Measurements from ENCODE around the gene STARD5.

DNA sequence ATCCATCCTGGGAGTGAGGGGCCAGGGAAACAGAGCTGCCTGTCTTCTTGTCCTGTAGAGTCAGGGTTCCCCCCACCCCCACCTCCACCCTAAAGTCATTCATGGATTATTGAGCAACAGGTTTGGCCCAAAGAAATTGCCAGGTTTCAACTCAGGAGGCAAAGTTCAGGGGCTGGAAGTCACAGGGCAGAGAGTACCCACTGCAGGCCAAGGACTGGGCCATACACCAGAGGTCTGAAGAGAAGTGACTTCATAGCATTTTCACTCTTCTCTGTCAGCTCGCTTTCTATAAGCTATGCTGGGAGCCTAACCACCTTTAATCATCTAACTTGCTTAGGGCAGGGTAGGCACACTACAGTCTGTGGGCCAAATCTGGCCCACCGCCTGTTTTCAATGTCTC lies 50.1 kb downstream of the STARD5 start:
- TF ChIP-seq, protein P1, sequence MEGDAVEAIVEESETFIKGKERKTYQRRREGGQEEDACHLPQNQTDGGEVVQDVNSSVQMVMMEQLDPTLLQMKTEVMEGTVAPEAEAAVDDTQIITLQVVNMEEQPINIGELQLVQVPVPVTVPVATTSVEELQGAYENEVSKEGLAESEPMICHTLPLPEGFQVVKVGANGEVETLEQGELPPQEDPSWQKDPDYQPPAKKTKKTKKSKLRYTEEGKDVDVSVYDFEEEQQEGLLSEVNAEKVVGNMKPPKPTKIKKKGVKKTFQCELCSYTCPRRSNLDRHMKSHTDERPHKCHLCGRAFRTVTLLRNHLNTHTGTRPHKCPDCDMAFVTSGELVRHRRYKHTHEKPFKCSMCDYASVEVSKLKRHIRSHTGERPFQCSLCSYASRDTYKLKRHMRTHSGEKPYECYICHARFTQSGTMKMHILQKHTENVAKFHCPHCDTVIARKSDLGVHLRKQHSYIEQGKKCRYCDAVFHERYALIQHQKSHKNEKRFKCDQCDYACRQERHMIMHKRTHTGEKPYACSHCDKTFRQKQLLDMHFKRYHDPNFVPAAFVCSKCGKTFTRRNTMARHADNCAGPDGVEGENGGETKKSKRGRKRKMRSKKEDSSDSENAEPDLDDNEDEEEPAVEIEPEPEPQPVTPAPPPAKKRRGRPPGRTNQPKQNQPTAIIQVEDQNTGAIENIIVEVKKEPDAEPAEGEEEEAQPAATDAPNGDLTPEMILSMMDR (IDR thresholded peaks at IDR 0.05): no peak
- TF ChIP-seq POLR2A (IDR thresholded peaks at IDR 0.05): no peak

Data from heart left ventricle (tissue), 13 donors.